OCI-LY3 (cell line): ENCODE data around the gene SPATA24.
A peak's percentile ranks its signal among the peaks of the same experiment; 100 is the strongest.

Experiments used
- H2AFZ ChIP-seq: fragments of 200-600, 300-600 bp; shearing (Covaris generic); 2 replicates; pipeline ENCODE4 v1.6.0; 2014; ENCODE audit warnings: antibody characterized with exemption, low read depth, low read length
- H3K27ac ChIP-seq: fragments of 200-600, 300-600 bp; sonication (generic); 2 replicates; pipeline ENCODE4 v1.5.1; 2014; ENCODE audit warnings: mild to moderate bottlenecking, low read length, moderate library complexity, mixed read lengths
- H3K27me3 ChIP-seq: fragments of 200-600, 300-600 bp; sonication (generic); 2 replicates; pipeline ENCODE4 v1.6.1; 2014; ENCODE audit warnings: low read depth, low read length, mixed read lengths
- H3K36me3 ChIP-seq: fragments of 200-600, 300-600 bp; sonication (generic); replicated peaks from 2 replicates; pipeline ENCODE3; 2014; ENCODE audit warnings: low read depth, low read length, mixed read lengths
- H3K4me1 ChIP-seq: fragments of 300-600, 200-600 bp; sonication (generic); 2 replicates; pipeline ENCODE4 v1.6.1; 2014; ENCODE audit warnings: low read length, mixed read lengths
- H3K4me2 ChIP-seq: fragments of 200-600, 300-600 bp; sonication (generic); 2 replicates; pipeline ENCODE4 v1.6.1; 2014; ENCODE audit warnings: low read length, mixed read lengths
- H3K4me3 ChIP-seq: fragments of 300-600, 200-600 bp; sonication (generic); 2 replicates; pipeline ENCODE4 v1.5.1; 2014; ENCODE audit warnings: antibody characterized with exemption, mild to moderate bottlenecking, low read length, moderate library complexity
- H3K79me2 ChIP-seq: fragments of 300-600, 200-600 bp; shearing (Covaris generic); 2 replicates; pipeline ENCODE4 v1.6.1; 2014; ENCODE audit warnings: mild to moderate bottlenecking, low read length, mixed read lengths
- H3K9ac ChIP-seq: fragments of 300-600, 200-600 bp; shearing (Covaris generic); 2 replicates; pipeline ENCODE4 v1.6.0; 2014; ENCODE audit warnings: mild to moderate bottlenecking, low read length, moderate library complexity
- H3K9me3 ChIP-seq: fragments of 200-600, 300-600 bp; shearing (Covaris generic); 2 replicates; pipeline ENCODE4 v1.6.1; 2014; ENCODE audit warnings: low read length, mixed read lengths; ENCODE audit not compliant: insufficient read depth
- H4K20me1 ChIP-seq: fragments of 200-600, 300-600 bp; sonication (generic); 2 replicates; pipeline ENCODE4 v1.6.1; 2016; ENCODE audit warnings: low read length, mixed read lengths; ENCODE audit not compliant: insufficient read depth
- EZH2phosphoT487 ChIP-seq: fragments of 200-600 bp; shearing (Covaris generic); IDR thresholded peaks from 2 replicates; pipeline ENCODE4 v1.6.1; 2018; ENCODE audit warnings: antibody characterized with exemption, mixed run types, low read depth
- TF ChIP-seq, protein P1 (sequence below): fragments of 200-600, 300-600 bp; sonication (generic); IDR thresholded peaks from 2 replicates; pipeline ENCODE4 v1.5.1; 2014; ENCODE audit warnings: antibody characterized with exemption, low read length, low read depth

SPATA24 gene

DNA sequence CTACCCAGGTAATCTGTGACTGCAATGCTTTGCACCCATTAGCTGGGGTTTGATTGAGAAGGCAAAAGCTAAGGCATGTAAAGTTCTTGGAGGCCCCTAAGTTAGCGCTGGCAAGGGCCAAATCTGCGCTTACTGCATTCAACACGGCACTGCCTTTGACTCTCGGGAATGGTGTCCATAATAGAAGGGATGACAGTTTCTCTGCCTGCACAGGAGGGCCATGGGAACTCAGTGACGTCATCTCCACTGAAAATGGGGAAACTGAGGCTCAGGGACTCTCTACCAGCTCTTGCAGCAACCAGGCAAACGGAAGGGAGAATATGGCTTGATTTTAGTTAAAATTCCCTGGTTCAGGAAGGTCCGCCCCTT, 487 bp downstream of the SPATA24 start:
- Histone ChIP-seq H3K36me3 (no peaks in the 10 kb centered on the region), H3K27ac (peak overlapping the region; percentile 92), H4K20me1 (no peaks in the 10 kb centered on the region), H3K9ac (peak overlapping the region; percentile 70), H2AFZ (0 out of 2 replicates have a peak overlapping the region, but pooled peaks have one; percentile 59), H3K9me3 (no peaks in the 10 kb centered on the region), H3K4me3 (peak overlapping the region; percentile 97), H3K27me3 (no peaks in the 10 kb centered on the region), H3K4me2 (peak overlapping the region; percentile 99), H3K79me2 (no peaks in the 10 kb centered on the region), H3K4me1 (peaks cover 55% of the 10 kb centered on the region)
- no peak for TF ChIP-seq EZH2phosphoT487
- TF ChIP-seq, protein P1, sequence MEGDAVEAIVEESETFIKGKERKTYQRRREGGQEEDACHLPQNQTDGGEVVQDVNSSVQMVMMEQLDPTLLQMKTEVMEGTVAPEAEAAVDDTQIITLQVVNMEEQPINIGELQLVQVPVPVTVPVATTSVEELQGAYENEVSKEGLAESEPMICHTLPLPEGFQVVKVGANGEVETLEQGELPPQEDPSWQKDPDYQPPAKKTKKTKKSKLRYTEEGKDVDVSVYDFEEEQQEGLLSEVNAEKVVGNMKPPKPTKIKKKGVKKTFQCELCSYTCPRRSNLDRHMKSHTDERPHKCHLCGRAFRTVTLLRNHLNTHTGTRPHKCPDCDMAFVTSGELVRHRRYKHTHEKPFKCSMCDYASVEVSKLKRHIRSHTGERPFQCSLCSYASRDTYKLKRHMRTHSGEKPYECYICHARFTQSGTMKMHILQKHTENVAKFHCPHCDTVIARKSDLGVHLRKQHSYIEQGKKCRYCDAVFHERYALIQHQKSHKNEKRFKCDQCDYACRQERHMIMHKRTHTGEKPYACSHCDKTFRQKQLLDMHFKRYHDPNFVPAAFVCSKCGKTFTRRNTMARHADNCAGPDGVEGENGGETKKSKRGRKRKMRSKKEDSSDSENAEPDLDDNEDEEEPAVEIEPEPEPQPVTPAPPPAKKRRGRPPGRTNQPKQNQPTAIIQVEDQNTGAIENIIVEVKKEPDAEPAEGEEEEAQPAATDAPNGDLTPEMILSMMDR: no peak

DNA sequence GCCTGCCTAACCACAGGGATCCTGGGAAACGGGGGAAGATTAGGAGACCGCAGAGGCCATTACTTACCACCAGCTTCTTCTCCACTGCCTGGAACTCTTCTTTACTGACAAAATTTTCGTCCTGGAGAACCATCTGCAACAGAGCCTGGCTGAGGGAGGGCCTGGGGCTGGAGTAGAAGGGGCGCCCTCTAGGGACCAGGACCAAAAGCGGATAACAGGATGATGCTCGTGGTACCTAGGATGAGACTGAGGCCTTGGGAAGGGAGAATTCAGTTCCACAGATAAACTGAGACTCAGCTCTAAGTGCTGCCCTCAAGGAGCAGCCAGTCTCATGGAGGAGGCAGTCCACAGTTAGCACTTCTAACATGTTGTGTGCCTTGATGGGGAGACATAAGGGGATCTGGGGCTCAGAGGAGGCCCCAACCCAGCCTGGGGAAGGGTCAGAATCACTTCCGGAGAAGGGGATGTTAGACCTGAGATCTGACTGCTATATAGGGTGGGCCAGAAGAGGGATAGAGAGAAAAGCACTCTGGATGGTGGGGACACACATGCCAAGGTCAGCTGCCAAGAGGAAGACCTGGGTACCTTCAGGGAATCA, 1.2 kb downstream of the SPATA24 start:
- Histone ChIP-seq H3K4me3 (peak overlapping the region; percentile 97), H3K79me2 (no peaks in the 10 kb centered on the region), H3K27me3 (no peaks in the 10 kb centered on the region), H3K4me1 (peaks cover 48% of the 10 kb centered on the region), H3K4me2 (peak overlapping the region; percentile 99), H2AFZ (no peak overlapping the region), H4K20me1 (no peaks in the 10 kb centered on the region), H3K9me3 (no peaks in the 10 kb centered on the region), H3K9ac (peak overlapping the region; percentile 70), H3K36me3 (no peaks in the 10 kb centered on the region), H3K27ac (peak overlapping the region; percentile 92; the same call in 1 of the 2 replicates)
- TF ChIP-seq, protein P1: peak; percentile 55
- TF ChIP-seq EZH2phosphoT487: no peak

DNA sequence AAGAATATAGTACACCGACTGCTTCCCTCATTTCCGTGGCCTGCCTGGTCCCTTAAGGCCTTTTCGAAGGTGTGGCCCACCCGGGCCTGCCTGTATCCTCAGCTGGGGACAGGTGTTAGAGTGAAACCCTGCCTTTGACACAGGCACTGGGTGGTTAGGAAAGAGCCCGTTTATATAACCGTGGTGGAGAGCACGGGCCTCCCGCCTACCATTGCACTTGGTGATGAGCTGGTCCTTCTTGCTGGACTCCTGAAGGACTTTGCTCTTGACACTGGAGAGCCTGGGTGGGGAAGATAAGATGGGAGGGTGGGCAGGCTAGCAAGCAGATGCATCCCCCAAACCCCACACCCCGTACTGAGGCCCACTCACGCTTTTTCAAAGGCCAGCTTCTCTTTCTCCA, 2.3 kb downstream of the SPATA24 start:
- H2AFZ ChIP-seq: no peak overlapping the region
- no peak overlapping the region for H3K9ac ChIP-seq
- no peak overlapping the region for H3K4me2 ChIP-seq
- no peaks in the 10 kb centered on the region for H3K36me3 ChIP-seq
- no peaks in the 10 kb centered on the region for H4K20me1 ChIP-seq
- H3K4me1 ChIP-seq: peaks cover 37% of the 10 kb centered on the region
- no peaks in the 10 kb centered on the region for H3K9me3 ChIP-seq
- no peaks in the 10 kb centered on the region for H3K79me2 ChIP-seq
- H3K4me3 ChIP-seq: no peak overlapping the region
- no peak for TF ChIP-seq EZH2phosphoT487
- TF ChIP-seq, protein P1: no peak
- H3K27ac ChIP-seq: no peak overlapping the region
- no peaks in the 10 kb centered on the region for H3K27me3 ChIP-seq

DNA sequence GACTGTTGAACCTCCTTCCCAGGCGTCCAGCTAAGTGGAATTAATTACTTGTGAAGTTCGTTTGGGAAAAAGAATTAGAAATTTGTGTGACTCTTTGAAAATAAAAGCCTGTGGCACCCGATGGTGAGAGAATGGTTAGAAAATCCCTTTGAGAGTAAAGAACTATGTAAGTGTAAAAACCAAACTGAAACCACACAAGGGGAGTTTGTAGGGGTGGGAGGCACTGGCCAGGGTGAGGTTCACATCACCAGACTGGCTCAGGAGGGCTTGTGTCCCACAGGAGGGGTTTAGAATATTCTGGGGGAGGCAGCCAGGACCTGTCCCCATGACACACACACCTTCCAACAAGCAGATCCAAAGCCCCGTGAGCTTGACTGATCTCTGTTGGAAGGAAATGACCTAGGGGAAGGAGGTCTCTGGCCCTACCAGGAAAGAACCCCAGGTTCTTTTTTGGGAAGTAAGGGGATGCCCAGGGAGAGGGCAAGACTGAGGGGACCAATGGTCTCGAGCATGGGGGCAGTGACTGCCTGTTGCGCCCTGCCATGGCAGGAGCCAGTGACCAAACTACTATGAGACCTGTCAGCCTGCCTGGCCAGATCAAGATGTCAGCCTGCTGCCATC, 4.3 kb downstream of the SPATA24 start:
- peak overlapping the region; percentile 48; the same call in 1 of the 2 replicates for H3K9ac ChIP-seq
- H3K79me2 ChIP-seq: no peaks in the 10 kb centered on the region
- peak overlapping the region; percentile 81 for H3K27ac ChIP-seq
- H3K36me3 ChIP-seq: no peaks in the 10 kb centered on the region
- peak overlapping the region; percentile 58 for H3K4me3 ChIP-seq
- H3K9me3 ChIP-seq: no peaks in the 10 kb centered on the region
- TF ChIP-seq EZH2phosphoT487: no peak
- TF ChIP-seq, protein P1: no peak
- no peak overlapping the region for H2AFZ ChIP-seq
- peaks cover 28% of the 10 kb centered on the region for H3K4me1 ChIP-seq
- no peaks in the 10 kb centered on the region for H3K27me3 ChIP-seq
- H4K20me1 ChIP-seq: no peaks in the 10 kb centered on the region
- peak overlapping the region; percentile 79 for H3K4me2 ChIP-seq
